Measurements from ENCODE around the gene ZNF189.

The ZNF189 gene

GRCh38 chr9:101438523-101438922 lies 39.9 kb downstream of the ZNF189 start:
- no peak overlapping the region for H3K4me3 ChIP-seq
- TF ChIP-seq CTCF (IDR thresholded peaks at IDR 0.05), result no peak
- H3K27ac ChIP-seq, result no peak overlapping the region
- no peak for DNase-seq (ENCODE audit: low spot score)

- DNase-seq (ENCODE audit: low spot score), result no peak
- H3K27ac ChIP-seq, result no peak overlapping the region
- no peak for TF ChIP-seq CTCF (IDR thresholded peaks at IDR 0.05)
- no peak overlapping the region for H3K4me3 ChIP-seq
These were observed 42.1 kb downstream of the ZNF189 start for GRCh38 chr9:101440714-101441230.

GRCh38 chr9:101442318-101442717 lies 43.7 kb downstream of the ZNF189 start:
- no peak overlapping the region for H3K4me3 ChIP-seq
- no peak overlapping the region for H3K27ac ChIP-seq
- DNase-seq (ENCODE audit: low spot score), result no peak

GRCh38 chr9:101442736-101443135 lies 44.1 kb downstream of the ZNF189 start:
- DNase-seq (ENCODE audit: low spot score), result no peak
- Histone ChIP-seq H3K27ac (no peak overlapping the region), H3K4me3 (no peak overlapping the region)
- no peak for TF ChIP-seq CTCF (IDR thresholded peaks at IDR 0.05)

More at GRCh38 chr9:101442318-101442717, 43.7 kb downstream of the ZNF189 start:
- no peak for TF ChIP-seq CTCF (IDR thresholded peaks at IDR 0.05)

GRCh38 chr9:101443364-101443771 lies 44.7 kb downstream of the ZNF189 start:
- no peak for TF ChIP-seq CTCF (IDR thresholded peaks at IDR 0.05)
- no peak for DNase-seq (ENCODE audit: low spot score)
- H3K4me3 ChIP-seq, result no peak overlapping the region
- H3K27ac ChIP-seq, result no peak overlapping the region

- H3K4me3 ChIP-seq, result no peak overlapping the region
These were observed 46.8 kb downstream of the ZNF189 start for GRCh38 chr9:101445353-101446029.

More at GRCh38 chr9:101445353-101446029, 46.8 kb downstream of the ZNF189 start:
- H3K27ac ChIP-seq, result no peak overlapping the region
- TF ChIP-seq CTCF (IDR thresholded peaks at IDR 0.05), result no peak
- no peak for DNase-seq (ENCODE audit: low spot score)

Measured in coronary artery (tissue), 2 donors.